Measurements from ENCODE around the gene POU6F2. TPM values are rescaled to one million over a fixed set of nuclear protein-coding genes. Genes with fewer than 3 reads are reported as not detected.

POU6F2 gene
- total RNA-seq, 1 experiment from 2014 or later = not detected

DNA sequence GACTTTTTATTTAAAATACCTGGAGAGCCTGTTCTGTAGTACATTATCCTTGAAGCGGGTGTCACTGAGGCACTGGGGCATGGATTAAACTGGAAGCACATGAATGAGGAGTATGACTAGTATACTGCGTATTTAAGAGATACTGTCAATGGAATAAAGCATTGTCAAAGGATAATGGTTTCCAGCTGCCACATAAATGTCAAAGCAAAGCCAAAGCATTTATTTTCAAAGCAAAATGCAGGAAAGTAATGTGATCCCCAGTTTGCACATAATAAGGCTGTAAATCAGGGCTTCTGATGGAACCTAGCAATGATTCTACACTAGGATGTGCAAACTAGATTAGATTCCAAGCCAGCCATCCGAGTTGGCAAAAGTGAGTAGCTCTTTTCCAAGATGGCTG is 240.1 kb downstream of the POU6F2 start:
- Histone ChIP-seq H4K20me1 (ENCODE audit: low read length) (no peaks in the 10 kb centered on the region), H3K4me2 (ENCODE audit: low read length) (no peak overlapping the region), H3K9me3 (ENCODE audit: low read length) (no peaks in the 10 kb centered on the region), H3F3A (ENCODE audit: low read length, unreplicated experiment) (no peaks in the 10 kb centered on the region), H3K79me2 (ENCODE audit: low read length) (no peaks in the 10 kb centered on the region), H3K27ac (ENCODE audit: low read length) (no peak overlapping the region), H3K27me3 (ENCODE audit: low read length) (peaks cover 25% of the 10 kb centered on the region), H3K36me3 (ENCODE audit: low read depth, low read length) (no peaks in the 10 kb centered on the region), H3K9me2 (replicated peaks; ENCODE audit: low read length) (no peaks in the 10 kb centered on the region), H3K9ac (ENCODE audit: low read length) (no peak overlapping the region), H2AFZ (ENCODE audit: low read length) (no peak overlapping the region), H3K4me3 (ENCODE audit: low read length) (no peak overlapping the region), H3K4me1 (ENCODE audit: insufficient read depth, low read length) (no peaks in the 10 kb centered on the region)
- ChIA-PET POLR2A (ENCODE audit: unreplicated experiment) (no interaction called here), CTCF (no interaction called here)
- ATAC-seq = no peak
- TF ChIP-seq EZH2 (IDR thresholded peaks at IDR 0.05; ENCODE audit: low read length, unreplicated experiment) (no peak), EZH2phosphoT487 (IDR thresholded peaks at IDR 0.05; ENCODE audit: borderline replicate concordance, low read length) (no peak), CTCF (conservative IDR thresholded peaks at IDR 0.05; ENCODE audit: low read depth, low read length) (no peak)
- DNase-seq = no peak
- intact Hi-C loops (cut with micrococcal nuclease) = no loop called here
- no TSS peak for BruUV-seq (replicated peaks)

- Histone ChIP-seq H3K9me2 (replicated peaks; ENCODE audit: low read length) (no peaks in the 10 kb centered on the region), H3K27me3 (ENCODE audit: low read length) (peaks cover 21% of the 10 kb centered on the region), H2AFZ (ENCODE audit: low read length) (no peak overlapping the region), H3K4me1 (ENCODE audit: insufficient read depth, low read length) (no peaks in the 10 kb centered on the region), H3K36me3 (ENCODE audit: low read depth, low read length) (no peaks in the 10 kb centered on the region), H3K4me3 (ENCODE audit: low read length) (no peak overlapping the region), H3K9ac (ENCODE audit: low read length) (no peak overlapping the region), H3K27ac (ENCODE audit: low read length) (no peak overlapping the region), H3K9me3 (ENCODE audit: low read length) (no peaks in the 10 kb centered on the region), H3K4me2 (ENCODE audit: low read length) (no peak overlapping the region), H4K20me1 (ENCODE audit: low read length) (no peaks in the 10 kb centered on the region), H3K79me2 (ENCODE audit: low read length) (no peaks in the 10 kb centered on the region), H3F3A (ENCODE audit: low read length, unreplicated experiment) (no peaks in the 10 kb centered on the region)
- DNase-seq = no peak
- no peak for TF ChIP-seq EZH2phosphoT487 (IDR thresholded peaks at IDR 0.05; ENCODE audit: borderline replicate concordance, low read length)
- no peak for TF ChIP-seq CTCF (conservative IDR thresholded peaks at IDR 0.05; ENCODE audit: low read depth, low read length)
- TF ChIP-seq EZH2 (IDR thresholded peaks at IDR 0.05; ENCODE audit: low read length, unreplicated experiment) = no peak
- POLR2A ChIA-PET (ENCODE audit: unreplicated experiment) = no interaction called here
- no peak for ATAC-seq
- CTCF ChIA-PET = no interaction called here
- no TSS peak for BruUV-seq (replicated peaks)
- intact Hi-C loops (cut with micrococcal nuclease) = no loop called here
These were observed 242.2 kb downstream of the POU6F2 start for GRCh38 chr7:39219869-39220268.

- Histone ChIP-seq H3K36me3 (ENCODE audit: low read depth, low read length) (no peaks in the 10 kb centered on the region), H3K27ac (ENCODE audit: low read length) (no peak overlapping the region), H3K4me2 (ENCODE audit: low read length) (no peak overlapping the region), H2AFZ (ENCODE audit: low read length) (no peak overlapping the region), H3K9ac (ENCODE audit: low read length) (no peak overlapping the region), H3K9me3 (ENCODE audit: low read length) (no peaks in the 10 kb centered on the region), H3K4me1 (ENCODE audit: insufficient read depth, low read length) (no peaks in the 10 kb centered on the region), H3K9me2 (replicated peaks; ENCODE audit: low read length) (no peaks in the 10 kb centered on the region), H3F3A (ENCODE audit: low read length, unreplicated experiment) (no peaks in the 10 kb centered on the region), H4K20me1 (ENCODE audit: low read length) (no peaks in the 10 kb centered on the region), H3K79me2 (ENCODE audit: low read length) (no peaks in the 10 kb centered on the region), H3K27me3 (ENCODE audit: low read length) (peaks cover 31% of the 10 kb centered on the region), H3K4me3 (ENCODE audit: low read length) (no peak overlapping the region)
- intact Hi-C loops (cut with micrococcal nuclease) = no loop called here
- DNase-seq = no peak
- no peak for TF ChIP-seq EZH2 (IDR thresholded peaks at IDR 0.05; ENCODE audit: low read length, unreplicated experiment)
- TF ChIP-seq EZH2phosphoT487 (IDR thresholded peaks at IDR 0.05; ENCODE audit: borderline replicate concordance, low read length) = no peak
- no peak for ATAC-seq
- POLR2A ChIA-PET (ENCODE audit: unreplicated experiment) = no interaction called here
- CTCF ChIA-PET = no interaction called here
- BruUV-seq (replicated peaks) = no TSS peak
These were observed 244.2 kb downstream of the POU6F2 start for GRCh38 chr7:39221901-39222300.

Measured in PC-3 (cell line).